GM23338 (cell line): ENCODE results near the gene PTP4A2. TPM values are rescaled to one million over a fixed set of nuclear protein-coding genes. Genes with fewer than 3 reads are reported as not detected.

Source experiments
- ATAC-seq: fragments of 200-7000 bp; cut with Tn5 transposase; 3 replicates; pipeline ENCODE4 v1.9.1; 2020
- DNase-seq: peaks from one replicate; pipeline ENCODE4 v3.0.0-alpha.2; 2015; ENCODE audit warnings: low spot score
- H2AFZ ChIP-seq: fragments of 200-600 bp; sonication (generic); 2 replicates; pipeline ENCODE4 v1.8.0; 2016; ENCODE audit warnings: antibody characterized with exemption, mild to moderate bottlenecking, moderate library complexity
- H3F3A ChIP-seq: fragments of 200-600 bp; sonication (generic); replicated peaks from 2 replicates; pipeline ENCODE4 v1.8.0; 2017; ENCODE audit warnings: antibody characterized with exemption, mixed run types, low read depth
- H3K27ac ChIP-seq: fragments of 200-600 bp; sonication (generic); 2 replicates; pipeline ENCODE4 v1.6.1; 2016; ENCODE audit warnings: low read depth
- H3K27me3 ChIP-seq: fragments of 200-600 bp; sonication (generic); 2 replicates; pipeline ENCODE4 v1.8.0; 2016; ENCODE audit warnings: mild to moderate bottlenecking, mixed run types, moderate library complexity; ENCODE audit not compliant: insufficient read depth
- H3K36me3 ChIP-seq: fragments of 200-600 bp; sonication (generic); 2 replicates; pipeline ENCODE4 v1.8.0; 2016; ENCODE audit warnings: mild to moderate bottlenecking; ENCODE audit not compliant: insufficient read depth
- H3K4me1 ChIP-seq: fragments of 200-600 bp; sonication (generic); 2 replicates; pipeline ENCODE4 v1.8.0; 2016; ENCODE audit warnings: mild to moderate bottlenecking, moderate library complexity; ENCODE audit not compliant: insufficient read depth
- H3K4me2 ChIP-seq: fragments of 200-600 bp; sonication (generic); 2 replicates; pipeline ENCODE4 v1.7.1; 2017; ENCODE audit warnings: mixed run types
- H3K4me3 ChIP-seq: fragments of 200-600 bp; sonication (generic); 2 replicates; pipeline ENCODE4 v1.6.1; 2016; ENCODE audit warnings: mixed run types
- H3K79me2 ChIP-seq: fragments of 200-600 bp; sonication (generic); replicated peaks from 2 replicates; pipeline ENCODE4 v1.8.0; 2017; ENCODE audit warnings: mild to moderate bottlenecking; ENCODE audit not compliant: insufficient read depth
- H3K9me2 ChIP-seq: fragments of 200-600 bp; sonication (generic); 2 replicates; pipeline ENCODE4 v1.8.0; 2017; ENCODE audit not compliant: insufficient read depth
- H4K20me1 ChIP-seq: fragments of 200-600 bp; sonication (generic); replicated peaks from 2 replicates; pipeline ENCODE4 v1.8.0; 2017; ENCODE audit warnings: mild to moderate bottlenecking; ENCODE audit not compliant: insufficient read depth
- H3K27ac Mint-ChIP-seq: 2 replicates; pipeline ENCODE4 v1.8.0; 2020; ENCODE audit warnings: inconsistent platforms, mild to moderate bottlenecking, moderate library complexity, mixed read lengths
- H3K27me3 Mint-ChIP-seq: 3 replicates; pipeline ENCODE4 v1.8.0; 2022; ENCODE audit warnings: low read depth, mild to moderate bottlenecking, moderate library complexity, mixed read lengths, inconsistent platforms; ENCODE audit not compliant: insufficient read depth, poor library complexity
- H3K36me3 Mint-ChIP-seq: 3 replicates; pipeline ENCODE4 v1.8.0; 2021; ENCODE audit warnings: low read depth, mild to moderate bottlenecking, inconsistent platforms, moderate library complexity, mixed read lengths
- H3K4me1 Mint-ChIP-seq: 3 replicates; pipeline ENCODE4 v1.8.0; 2020; ENCODE audit warnings: mild to moderate bottlenecking, inconsistent platforms, mixed read lengths
- H3K4me3 Mint-ChIP-seq: 3 replicates; pipeline ENCODE4 v1.8.0; 2021; ENCODE audit warnings: moderate library complexity, mild to moderate bottlenecking, inconsistent platforms, mixed read lengths
- H3K9me3 Mint-ChIP-seq: 3 replicates; pipeline ENCODE4 v1.8.0; 2020; ENCODE audit warnings: moderate library complexity, mild to moderate bottlenecking, inconsistent platforms, mixed read lengths
- CREB1 ChIP-seq: fragments of 250-450 bp; sonication (Bioruptor Pico); IDR thresholded peaks from 2 replicates; pipeline ENCODE4 v1.5.0; 2020; ENCODE audit warnings: low read depth, mild to moderate bottlenecking, moderate library complexity
- EZH2 ChIP-seq: fragments of 200-600 bp; sonication (generic); IDR thresholded peaks from one replicate; pipeline ENCODE4 v1.8.0; 2017; ENCODE audit warnings: antibody characterized with exemption, mild to moderate bottlenecking, low read depth; ENCODE audit not compliant: unreplicated experiment
- EZH2phosphoT487 ChIP-seq: fragments of 200-600 bp; sonication (generic); IDR thresholded peaks from one replicate; pipeline ENCODE4 v1.8.1; 2018; ENCODE audit warnings: antibody characterized with exemption; ENCODE audit not compliant: unreplicated experiment
- JUNB ChIP-seq: IDR thresholded peaks from one replicate; pipeline ENCODE4 v1.6.1; 2016; ENCODE audit warnings: antibody characterized with exemption; ENCODE audit not compliant: unreplicated experiment
- NANOG ChIP-seq: IDR thresholded peaks from 2 replicates; pipeline ENCODE4 v1.6.1; 2016; ENCODE audit warnings: antibody characterized with exemption, borderline replicate concordance
- POLR2AphosphoS5 ChIP-seq: IDR thresholded peaks from 2 replicates; pipeline ENCODE4 v1.6.1; 2016; ENCODE audit warnings: antibody characterized with exemption, low read depth
- STAT1 ChIP-seq: IDR thresholded peaks from one replicate; pipeline ENCODE4 v1.6.1; 2016; ENCODE audit warnings: antibody characterized with exemption; ENCODE audit not compliant: unreplicated experiment
- ZNF114 ChIP-seq: fragments of 250-450 bp; sonication (Bioruptor Pico); IDR thresholded peaks from 2 replicates; pipeline ENCODE4 v1.5.0; 2020; ENCODE audit warnings: mild to moderate bottlenecking, moderate library complexity
- ZNF331 ChIP-seq: fragments of 250-450 bp; sonication (Bioruptor Pico); IDR thresholded peaks from 2 replicates; pipeline ENCODE4 v1.5.0; 2020; ENCODE audit warnings: low read depth, mild to moderate bottlenecking, moderate library complexity
- polyA plus RNA-seq: library from polyadenylated mRNA; unstranded; fragments of >200 nt; fragmentation: Nextera tagmentation; extraction: Ambion mirVana; gene quantifications from 2 replicates; pipeline ENCODE4 v1.2.1, GENCODE V29; 2016
- total RNA-seq: library from RNA; depleted of rRNA; stranded (reverse); fragments of >200 nt; shearing (Covaris generic); gene quantifications from 2 replicates; pipeline ENCODE4 v1.2.3, GENCODE V29; 2014
- TF ChIP-seq, protein P1 (sequence below), 2 experiments: fragments of 200-600 bp in 1 of 2; sonication (generic) in 1 of 2; conservative IDR thresholded peaks; 2 replicates each; pipeline versions ENCODE4 v1.5.1 to v1.6.1; 2016 to 2017; ENCODE audit warnings: antibody characterized with exemption in 2 of 2, low read depth in 2 of 2, mild to moderate bottlenecking in 2 of 2, moderate library complexity in 1 of 2
- TF ChIP-seq, protein P2 (sequence below): IDR thresholded peaks from 2 replicates; pipeline ENCODE4 v1.6.1; 2016; ENCODE audit warnings: antibody characterized with exemption
- TF ChIP-seq, protein P3 (sequence below): IDR thresholded peaks from one replicate; pipeline ENCODE4 v1.6.1; 2018; ENCODE audit warnings: antibody characterized with exemption; ENCODE audit not compliant: unreplicated experiment
- TF ChIP-seq, protein P4 (sequence below): fragments of 250-450 bp; sonication (Bioruptor Pico); IDR thresholded peaks from 2 replicates; pipeline ENCODE4 v1.5.0; 2020; ENCODE audit warnings: mild to moderate bottlenecking, moderate library complexity

Gene PTP4A2
- total and polyA plus RNA-seq, 2 experiments from 2014 or later: 153 to 260 TPM

DNA sequence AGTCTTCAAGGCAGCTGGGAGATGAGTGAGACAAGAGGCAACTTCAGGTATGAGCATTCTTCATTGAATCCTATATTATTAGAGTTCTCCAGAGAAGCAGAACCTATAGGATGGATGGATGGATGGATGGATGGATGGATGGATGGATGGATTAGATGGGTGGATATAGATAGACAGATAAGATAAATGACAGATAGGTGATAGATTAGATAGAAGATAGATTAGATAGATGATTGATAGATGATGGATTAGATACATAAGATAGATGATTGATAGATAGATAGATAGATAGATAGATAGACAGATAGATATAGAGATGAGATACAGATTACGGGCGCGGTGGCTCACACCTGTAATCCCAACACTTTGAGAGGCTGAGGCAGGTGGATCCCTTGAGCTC lies 79.1 kb downstream of the PTP4A2 start:
- Mint-ChIP-seq H3K4me3 (no peak overlapping the region), H3K36me3 (no peaks in the 10 kb centered on the region), H3K27ac (no peak overlapping the region), H3K4me1 (no peaks in the 10 kb centered on the region), H3K27me3 (no peaks in the 10 kb centered on the region), H3K9me3 (no peaks in the 10 kb centered on the region)
- Histone ChIP-seq H3K4me2 (no peak overlapping the region), H3K27ac (no peak overlapping the region), H3K9me2 (no peaks in the 10 kb centered on the region), H3K79me2 (no peaks in the 10 kb centered on the region), H3F3A (no peaks in the 10 kb centered on the region), H2AFZ (no peak overlapping the region), H3K4me3 (no peak overlapping the region), H3K4me1 (no peaks in the 10 kb centered on the region), H3K36me3 (no peaks in the 10 kb centered on the region), H4K20me1 (no peaks in the 10 kb centered on the region), H3K27me3 (no peaks in the 10 kb centered on the region)
- ATAC-seq: no peak
- no peak for DNase-seq
- TF ChIP-seq ZNF114 (CRISPR knock-in tag) (no peak), ZNF331 (no peak), JUNB (no peak), POLR2AphosphoS5 (no peak), STAT1 (no peak), NANOG (no peak), CREB1 (CRISPR knock-in tag) (no peak), EZH2 (no peak), EZH2phosphoT487 (no peak)
- TF ChIP-seq, protein P1, sequence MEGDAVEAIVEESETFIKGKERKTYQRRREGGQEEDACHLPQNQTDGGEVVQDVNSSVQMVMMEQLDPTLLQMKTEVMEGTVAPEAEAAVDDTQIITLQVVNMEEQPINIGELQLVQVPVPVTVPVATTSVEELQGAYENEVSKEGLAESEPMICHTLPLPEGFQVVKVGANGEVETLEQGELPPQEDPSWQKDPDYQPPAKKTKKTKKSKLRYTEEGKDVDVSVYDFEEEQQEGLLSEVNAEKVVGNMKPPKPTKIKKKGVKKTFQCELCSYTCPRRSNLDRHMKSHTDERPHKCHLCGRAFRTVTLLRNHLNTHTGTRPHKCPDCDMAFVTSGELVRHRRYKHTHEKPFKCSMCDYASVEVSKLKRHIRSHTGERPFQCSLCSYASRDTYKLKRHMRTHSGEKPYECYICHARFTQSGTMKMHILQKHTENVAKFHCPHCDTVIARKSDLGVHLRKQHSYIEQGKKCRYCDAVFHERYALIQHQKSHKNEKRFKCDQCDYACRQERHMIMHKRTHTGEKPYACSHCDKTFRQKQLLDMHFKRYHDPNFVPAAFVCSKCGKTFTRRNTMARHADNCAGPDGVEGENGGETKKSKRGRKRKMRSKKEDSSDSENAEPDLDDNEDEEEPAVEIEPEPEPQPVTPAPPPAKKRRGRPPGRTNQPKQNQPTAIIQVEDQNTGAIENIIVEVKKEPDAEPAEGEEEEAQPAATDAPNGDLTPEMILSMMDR (conservative IDR thresholded peaks at IDR 0.05; ENCODE audit: low read depth in 2 of 2): no peak
- TF ChIP-seq, protein P2, sequence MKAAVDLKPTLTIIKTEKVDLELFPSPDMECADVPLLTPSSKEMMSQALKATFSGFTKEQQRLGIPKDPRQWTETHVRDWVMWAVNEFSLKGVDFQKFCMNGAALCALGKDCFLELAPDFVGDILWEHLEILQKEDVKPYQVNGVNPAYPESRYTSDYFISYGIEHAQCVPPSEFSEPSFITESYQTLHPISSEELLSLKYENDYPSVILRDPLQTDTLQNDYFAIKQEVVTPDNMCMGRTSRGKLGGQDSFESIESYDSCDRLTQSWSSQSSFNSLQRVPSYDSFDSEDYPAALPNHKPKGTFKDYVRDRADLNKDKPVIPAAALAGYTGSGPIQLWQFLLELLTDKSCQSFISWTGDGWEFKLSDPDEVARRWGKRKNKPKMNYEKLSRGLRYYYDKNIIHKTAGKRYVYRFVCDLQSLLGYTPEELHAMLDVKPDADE: no peak
- TF ChIP-seq, protein P3, sequence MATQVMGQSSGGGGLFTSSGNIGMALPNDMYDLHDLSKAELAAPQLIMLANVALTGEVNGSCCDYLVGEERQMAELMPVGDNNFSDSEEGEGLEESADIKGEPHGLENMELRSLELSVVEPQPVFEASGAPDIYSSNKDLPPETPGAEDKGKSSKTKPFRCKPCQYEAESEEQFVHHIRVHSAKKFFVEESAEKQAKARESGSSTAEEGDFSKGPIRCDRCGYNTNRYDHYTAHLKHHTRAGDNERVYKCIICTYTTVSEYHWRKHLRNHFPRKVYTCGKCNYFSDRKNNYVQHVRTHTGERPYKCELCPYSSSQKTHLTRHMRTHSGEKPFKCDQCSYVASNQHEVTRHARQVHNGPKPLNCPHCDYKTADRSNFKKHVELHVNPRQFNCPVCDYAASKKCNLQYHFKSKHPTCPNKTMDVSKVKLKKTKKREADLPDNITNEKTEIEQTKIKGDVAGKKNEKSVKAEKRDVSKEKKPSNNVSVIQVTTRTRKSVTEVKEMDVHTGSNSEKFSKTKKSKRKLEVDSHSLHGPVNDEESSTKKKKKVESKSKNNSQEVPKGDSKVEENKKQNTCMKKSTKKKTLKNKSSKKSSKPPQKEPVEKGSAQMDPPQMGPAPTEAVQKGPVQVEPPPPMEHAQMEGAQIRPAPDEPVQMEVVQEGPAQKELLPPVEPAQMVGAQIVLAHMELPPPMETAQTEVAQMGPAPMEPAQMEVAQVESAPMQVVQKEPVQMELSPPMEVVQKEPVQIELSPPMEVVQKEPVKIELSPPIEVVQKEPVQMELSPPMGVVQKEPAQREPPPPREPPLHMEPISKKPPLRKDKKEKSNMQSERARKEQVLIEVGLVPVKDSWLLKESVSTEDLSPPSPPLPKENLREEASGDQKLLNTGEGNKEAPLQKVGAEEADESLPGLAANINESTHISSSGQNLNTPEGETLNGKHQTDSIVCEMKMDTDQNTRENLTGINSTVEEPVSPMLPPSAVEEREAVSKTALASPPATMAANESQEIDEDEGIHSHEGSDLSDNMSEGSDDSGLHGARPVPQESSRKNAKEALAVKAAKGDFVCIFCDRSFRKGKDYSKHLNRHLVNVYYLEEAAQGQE: no peak
- TF ChIP-seq, protein P4, sequence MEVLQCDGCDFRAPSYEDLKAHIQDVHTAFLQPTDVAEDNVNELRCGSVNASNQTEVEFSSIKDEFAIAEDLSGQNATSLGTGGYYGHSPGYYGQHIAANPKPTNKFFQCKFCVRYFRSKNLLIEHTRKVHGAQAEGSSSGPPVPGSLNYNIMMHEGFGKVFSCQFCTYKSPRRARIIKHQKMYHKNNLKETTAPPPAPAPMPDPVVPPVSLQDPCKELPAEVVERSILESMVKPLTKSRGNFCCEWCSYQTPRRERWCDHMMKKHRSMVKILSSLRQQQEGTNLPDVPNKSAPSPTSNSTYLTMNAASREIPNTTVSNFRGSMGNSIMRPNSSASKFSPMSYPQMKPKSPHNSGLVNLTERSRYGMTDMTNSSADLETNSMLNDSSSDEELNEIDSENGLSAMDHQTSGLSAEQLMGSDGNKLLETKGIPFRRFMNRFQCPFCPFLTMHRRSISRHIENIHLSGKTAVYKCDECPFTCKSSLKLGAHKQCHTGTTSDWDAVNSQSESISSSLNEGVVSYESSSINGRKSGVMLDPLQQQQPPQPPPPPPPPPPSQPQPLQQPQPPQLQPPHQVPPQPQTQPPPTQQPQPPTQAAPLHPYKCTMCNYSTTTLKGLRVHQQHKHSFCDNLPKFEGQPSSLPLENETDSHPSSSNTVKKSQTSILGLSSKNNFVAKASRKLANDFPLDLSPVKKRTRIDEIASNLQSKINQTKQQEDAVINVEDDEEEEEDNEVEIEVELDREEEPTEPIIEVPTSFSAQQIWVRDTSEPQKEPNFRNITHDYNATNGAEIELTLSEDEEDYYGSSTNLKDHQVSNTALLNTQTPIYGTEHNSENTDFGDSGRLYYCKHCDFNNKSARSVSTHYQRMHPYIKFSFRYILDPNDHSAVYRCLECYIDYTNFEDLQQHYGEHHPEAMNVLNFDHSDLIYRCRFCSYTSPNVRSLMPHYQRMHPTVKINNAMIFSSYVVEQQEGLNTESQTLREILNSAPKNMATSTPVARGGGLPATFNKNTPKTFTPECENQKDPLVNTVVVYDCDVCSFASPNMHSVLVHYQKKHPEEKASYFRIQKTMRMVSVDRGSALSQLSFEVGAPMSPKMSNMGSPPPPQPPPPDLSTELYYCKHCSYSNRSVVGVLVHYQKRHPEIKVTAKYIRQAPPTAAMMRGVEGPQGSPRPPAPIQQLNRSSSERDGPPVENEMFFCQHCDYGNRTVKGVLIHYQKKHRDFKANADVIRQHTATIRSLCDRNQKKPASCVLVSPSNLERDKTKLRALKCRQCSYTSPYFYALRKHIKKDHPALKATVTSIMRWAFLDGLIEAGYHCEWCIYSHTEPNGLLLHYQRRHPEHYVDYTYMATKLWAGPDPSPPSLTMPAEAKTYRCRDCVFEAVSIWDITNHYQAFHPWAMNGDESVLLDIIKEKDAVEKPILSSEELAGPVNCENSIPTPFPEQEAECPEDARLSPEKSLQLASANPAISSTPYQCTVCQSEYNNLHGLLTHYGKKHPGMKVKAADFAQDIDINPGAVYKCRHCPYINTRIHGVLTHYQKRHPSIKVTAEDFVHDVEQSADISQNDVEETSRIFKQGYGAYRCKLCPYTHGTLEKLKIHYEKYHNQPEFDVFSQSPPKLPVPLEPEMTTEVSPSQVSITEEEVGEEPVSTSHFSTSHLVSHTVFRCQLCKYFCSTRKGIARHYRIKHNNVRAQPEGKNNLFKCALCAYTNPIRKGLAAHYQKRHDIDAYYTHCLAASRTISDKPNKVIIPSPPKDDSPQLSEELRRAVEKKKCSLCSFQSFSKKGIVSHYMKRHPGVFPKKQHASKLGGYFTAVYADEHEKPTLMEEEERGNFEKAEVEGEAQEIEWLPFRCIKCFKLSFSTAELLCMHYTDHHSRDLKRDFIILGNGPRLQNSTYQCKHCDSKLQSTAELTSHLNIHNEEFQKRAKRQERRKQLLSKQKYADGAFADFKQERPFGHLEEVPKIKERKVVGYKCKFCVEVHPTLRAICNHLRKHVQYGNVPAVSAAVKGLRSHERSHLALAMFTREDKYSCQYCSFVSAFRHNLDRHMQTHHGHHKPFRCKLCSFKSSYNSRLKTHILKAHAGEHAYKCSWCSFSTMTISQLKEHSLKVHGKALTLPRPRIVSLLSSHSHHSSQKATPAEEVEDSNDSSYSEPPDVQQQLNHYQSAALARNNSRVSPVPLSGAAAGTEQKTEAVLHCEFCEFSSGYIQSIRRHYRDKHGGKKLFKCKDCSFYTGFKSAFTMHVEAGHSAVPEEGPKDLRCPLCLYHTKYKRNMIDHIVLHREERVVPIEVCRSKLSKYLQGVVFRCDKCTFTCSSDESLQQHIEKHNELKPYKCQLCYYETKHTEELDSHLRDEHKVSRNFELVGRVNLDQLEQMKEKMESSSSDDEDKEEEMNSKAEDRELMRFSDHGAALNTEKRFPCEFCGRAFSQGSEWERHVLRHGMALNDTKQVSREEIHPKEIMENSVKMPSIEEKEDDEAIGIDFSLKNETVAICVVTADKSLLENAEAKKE (CRISPR knock-in tag): no peak
